Stimulated activated CD8-positive, alpha-beta memory T cell treated with anti-CD3 and anti-CD28 coated beads, Interleukin-15, amount 100 ng/mL, for 4 hours (primary cell): ENCODE measurements around the gene P2RX7.

Experiments used
- DNase-seq, 2 donors: peaks; one replicate each; pipeline ENCODE4 v3.0.0-alpha.2; 2020; ENCODE audit warnings: low read depth in 2 of 2

Gene P2RX7

DNA sequence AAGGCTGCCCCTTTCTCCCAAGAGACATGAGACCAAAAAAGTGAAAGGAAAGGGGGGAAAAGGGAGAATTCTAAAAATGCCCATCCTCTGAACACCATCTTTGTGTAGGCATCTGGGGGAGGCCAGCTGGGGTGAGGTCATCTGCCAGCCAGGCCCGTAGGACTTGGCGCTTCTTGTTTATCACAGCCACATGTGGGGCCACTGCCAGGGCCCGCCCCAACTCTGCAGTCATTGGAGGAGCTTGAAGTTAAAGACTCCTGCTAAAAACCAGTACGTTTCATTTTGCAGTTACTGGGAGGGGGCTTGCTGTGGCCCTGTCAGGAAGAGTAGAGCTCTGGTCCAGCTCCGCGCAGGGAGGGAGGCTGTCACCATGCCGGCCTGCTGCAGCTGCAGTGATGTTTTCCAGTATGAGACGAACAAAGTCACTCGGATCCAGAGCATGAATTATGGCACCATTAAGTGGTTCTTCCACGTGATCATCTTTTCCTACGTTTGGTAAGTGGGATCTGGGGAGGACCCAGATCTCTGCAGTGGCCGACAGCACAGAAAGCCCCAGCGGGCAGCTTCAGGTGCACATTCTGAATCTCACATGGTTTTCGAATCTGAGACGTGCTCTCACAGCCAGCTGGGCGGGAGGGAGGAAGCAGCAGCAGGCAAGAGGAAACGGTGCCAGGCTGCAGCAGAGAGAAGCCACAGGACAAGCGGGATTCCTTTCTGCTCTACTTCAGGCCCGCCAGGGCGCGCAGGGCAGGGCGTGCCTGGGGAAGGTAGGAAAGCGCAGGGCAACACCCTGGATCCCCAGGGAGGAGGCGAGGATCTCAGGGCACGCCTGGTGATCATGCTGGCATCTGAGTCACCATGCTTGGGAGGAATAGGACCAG, at the start of gene P2RX7:
Gene P2RX7 (plus strand): TSS at position 276 of the 881 bp plus-strand sequence. CDS start 95 bp downstream, at position 371.
- DNase-seq = peak in 1 of 2 donors; percentile 21

- no peak for DNase-seq
Measured at GRCh38 chr12:121084229-121084628, 48.4 kb upstream of the P2RX7 start.

DNA sequence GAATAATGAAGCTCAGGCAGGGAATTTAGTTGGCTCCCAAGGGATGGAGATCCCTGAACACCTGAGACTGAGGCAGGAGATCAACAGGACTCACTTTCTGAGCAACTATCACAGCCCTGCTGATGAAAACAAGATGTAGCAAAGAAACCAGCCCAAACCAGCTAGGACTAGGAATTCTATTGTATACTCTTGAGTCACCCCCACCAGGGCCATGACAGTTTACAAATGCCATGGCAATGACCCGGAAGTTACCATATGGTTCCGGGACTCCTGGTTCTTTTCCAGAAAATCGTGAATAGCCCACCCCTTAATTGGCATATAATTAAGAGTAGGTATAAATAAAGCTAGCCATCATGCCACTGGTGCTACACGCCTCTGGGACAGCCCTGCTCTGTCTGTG, 47.6 kb upstream of the P2RX7 start:
- DNase-seq = no peak

DNA sequence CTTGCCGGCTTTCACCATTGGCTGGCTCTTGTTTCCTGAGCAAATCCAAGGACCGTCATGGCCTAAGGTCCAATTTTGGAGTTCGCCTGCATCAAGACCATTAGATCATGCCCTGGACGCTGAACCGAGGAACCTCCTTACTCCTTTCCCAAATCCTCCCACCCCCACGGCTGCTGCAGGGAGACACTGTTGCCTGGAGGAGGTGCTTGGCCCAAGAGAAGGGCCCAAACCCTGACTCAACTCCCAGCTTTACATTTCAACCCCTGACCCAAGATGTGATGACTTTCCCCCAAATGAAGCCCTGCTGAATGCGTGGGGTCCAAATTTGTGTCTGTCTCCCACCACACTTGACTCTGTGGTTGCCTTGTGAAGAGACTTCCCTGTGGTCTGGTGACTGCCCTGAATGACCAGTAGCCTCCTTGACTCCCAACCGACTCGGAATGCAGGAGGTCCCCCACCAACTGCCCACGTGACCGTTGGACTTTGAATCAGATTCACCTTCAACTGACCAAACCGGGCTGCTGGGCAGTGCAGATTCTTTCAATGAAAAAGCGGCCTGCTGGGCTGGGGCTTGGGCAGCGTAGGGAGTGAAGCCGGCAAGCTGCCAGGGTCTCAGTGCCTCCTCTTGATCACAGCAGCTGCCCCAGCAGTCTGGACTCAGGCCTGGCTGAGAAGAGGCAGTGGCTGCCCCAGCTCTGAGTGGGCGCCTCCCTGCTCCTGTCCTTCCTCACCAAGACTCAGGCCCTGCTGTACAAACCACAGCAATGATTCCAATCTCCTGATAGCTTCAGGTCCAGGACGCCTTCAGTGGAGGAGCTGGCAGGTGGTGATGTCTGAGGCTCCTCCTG, 46.9 kb upstream of the P2RX7 start:
- no peak for DNase-seq

- DNase-seq = no peak
Measured at GRCh38 chr12:121086781-121087295, 45.8 kb upstream of the P2RX7 start.

GRCh38 chr12:121087467-121088194, 45.0 kb upstream of the P2RX7 start:
- DNase-seq = no peak

DNA sequence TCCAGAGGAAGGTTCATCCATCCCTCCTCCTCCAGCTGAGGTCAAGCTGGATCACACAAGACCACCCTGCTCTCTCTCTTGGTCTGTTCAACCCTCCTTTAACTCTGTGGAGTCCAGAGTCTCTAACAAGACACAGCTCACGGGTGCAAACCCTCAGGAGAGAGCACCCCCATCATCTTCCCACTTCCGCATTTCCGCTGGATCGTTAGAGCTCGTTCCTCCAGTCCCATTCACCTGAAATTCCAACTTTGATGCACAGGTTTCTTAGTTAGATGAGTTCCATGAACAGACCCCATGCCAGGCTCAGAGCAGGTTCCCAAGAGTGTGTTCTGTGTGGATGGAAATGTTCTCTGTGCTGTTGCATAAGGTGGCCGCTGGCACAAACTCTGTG, 44.5 kb upstream of the P2RX7 start:
- no peak for DNase-seq

- no peak for DNase-seq
Measured at GRCh38 chr12:121089031-121089812, 43.5 kb upstream of the P2RX7 start.

GRCh38 chr12:121089813-121090430, 42.8 kb upstream of the P2RX7 start:
- DNase-seq = no peak

DNA sequence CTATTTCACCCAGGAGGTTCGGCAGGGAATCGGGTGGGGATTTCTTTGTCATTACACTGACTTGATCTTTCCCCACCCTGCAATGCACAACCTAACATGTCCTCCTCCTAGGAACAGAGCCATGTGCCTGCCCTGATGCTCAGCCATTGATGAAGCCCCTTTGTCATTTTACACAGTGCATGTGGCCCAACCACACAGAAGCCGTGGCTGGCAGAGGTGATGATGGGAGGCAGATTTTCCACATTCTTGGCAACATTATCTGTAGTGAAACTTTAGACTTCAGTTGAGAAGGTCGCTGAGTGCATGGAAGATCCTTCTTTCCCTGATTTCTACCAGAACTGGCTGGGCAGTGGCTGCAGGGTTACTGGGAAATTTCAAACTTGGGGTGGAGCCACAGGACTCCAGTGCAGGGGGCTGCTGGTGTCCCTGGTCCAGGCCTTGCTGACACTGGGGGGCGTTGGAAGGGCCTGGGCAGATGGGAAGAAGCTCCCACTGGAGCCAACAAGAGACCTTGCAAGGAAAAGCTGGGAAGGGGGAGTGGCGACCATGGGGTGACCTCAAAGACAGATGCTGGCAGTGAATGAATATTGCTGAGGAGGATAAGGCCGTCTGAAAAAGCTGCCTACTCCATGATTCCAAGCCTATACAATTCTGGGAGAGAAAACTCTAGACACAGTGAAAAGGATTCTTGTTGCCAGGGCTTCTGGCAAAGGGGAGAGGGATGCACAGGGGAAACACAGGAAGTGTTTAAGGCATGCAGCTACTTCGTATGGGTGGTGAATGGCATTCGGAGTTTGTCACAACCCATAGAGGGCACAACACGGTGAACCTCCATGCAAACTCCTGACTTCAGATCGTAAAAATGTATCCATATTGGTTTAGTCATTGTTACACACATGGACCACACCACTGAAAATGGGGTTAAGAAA, 41.8 kb upstream of the P2RX7 start:
- DNase-seq = no peak

DNA sequence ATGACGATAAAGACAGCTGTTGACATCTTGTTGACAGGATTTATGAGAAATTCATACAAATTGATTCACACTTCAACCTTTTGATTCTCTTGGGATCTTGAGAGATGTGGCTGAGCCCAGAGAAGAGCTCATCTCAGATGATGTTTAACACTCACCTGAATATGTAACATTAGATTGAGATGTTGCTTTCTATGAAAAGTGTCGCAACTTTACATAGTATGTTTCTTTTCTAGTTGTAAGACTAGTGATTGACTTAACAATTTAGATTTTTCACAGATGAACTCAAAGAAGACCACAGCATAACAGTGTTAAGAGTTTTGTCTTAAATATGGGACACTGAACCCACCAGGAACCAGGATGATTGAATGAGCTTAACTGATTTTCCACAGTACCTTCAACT, 40.6 kb upstream of the P2RX7 start:
- no peak for DNase-seq

GRCh38 chr12:121093487-121093891, 39.2 kb upstream of the P2RX7 start:
- DNase-seq = no peak

GRCh38 chr12:121095544-121096198, 37.0 kb upstream of the P2RX7 start:
- peak; percentile 56 to 60 for DNase-seq

GRCh38 chr12:121096199-121096798, 36.4 kb upstream of the P2RX7 start:
- no peak for DNase-seq

GRCh38 chr12:121099779-121100178, 32.9 kb upstream of the P2RX7 start:
- no peak for DNase-seq

- DNase-seq = no peak
Measured at GRCh38 chr12:121102307-121102706, 30.4 kb upstream of the P2RX7 start.

DNA sequence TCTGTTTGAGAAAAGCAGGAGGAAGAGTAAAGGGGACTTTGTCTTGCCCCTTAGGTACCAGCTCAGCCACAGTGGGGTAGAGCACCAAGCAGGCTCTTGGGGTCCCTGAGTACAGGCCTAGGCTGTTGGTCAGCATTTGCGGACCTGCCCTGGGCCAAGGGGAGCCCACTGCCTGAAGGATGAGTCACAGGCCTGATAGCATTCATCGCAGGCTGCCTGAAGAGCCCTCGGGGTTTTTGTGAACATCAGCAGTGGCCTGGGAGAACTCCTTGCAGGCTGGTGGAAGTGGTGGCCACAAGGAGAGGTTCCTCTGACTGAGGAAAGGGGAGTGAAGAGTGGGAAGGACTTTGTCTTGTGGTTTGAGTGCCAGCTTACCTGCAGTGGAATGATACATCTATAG, 25.0 kb upstream of the P2RX7 start:
- DNase-seq = no peak

DNA sequence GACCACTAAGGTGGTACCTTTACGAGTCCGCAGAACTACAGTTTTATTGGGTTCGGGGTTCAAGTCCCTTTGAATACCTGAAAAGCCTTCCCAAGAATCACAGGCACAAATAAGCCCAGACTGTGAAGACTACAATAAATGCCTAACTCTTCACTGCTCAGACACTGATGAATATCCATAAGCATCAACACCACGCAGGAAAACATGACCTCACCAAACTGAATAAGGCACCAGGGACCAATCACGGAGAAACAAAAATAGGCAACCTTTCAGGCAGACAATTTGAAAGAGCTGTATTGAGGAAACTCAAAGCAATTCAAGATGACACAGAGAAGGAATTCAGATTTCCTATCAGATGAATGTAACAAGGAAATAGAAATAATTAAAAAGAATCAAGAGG, 24.2 kb upstream of the P2RX7 start:
- no peak for DNase-seq
